GM19043 (cell line): Measurements from ENCODE around the gene TP73.

Source experiments
- ATAC-seq: cut with Tn5 transposase; IDR thresholded peaks from one replicate; pipeline ENCODE4 v1.9.1; 2021; ENCODE audit warnings: low read depth; ENCODE audit not compliant: unreplicated experiment

TP73 gene

GRCh38 chr1:3753656-3754454 lies 101.5 kb downstream of the TP73 start:
- no peak for ATAC-seq

GRCh38 chr1:3756394-3756793 lies 104.1 kb downstream of the TP73 start:
- ATAC-seq = no peak

GRCh38 chr1:3759164-3759563 lies 106.8 kb downstream of the TP73 start:
- no peak for ATAC-seq

- no peak for ATAC-seq
Measured at GRCh38 chr1:3759796-3760195, 107.5 kb downstream of the TP73 start.

GRCh38 chr1:3761296-3762010 lies 109.1 kb downstream of the TP73 start:
- no peak for ATAC-seq

GRCh38 chr1:3762151-3762872 lies 110.0 kb downstream of the TP73 start:
- no peak for ATAC-seq

- ATAC-seq = no peak
Measured at GRCh38 chr1:3762873-3763228, 110.5 kb downstream of the TP73 start.

- ATAC-seq = no peak
Measured at GRCh38 chr1:3763351-3764125, 111.2 kb downstream of the TP73 start.

GRCh38 chr1:3767328-3767925 lies 115.1 kb downstream of the TP73 start:
- ATAC-seq = no peak

GRCh38 chr1:3768811-3769390 lies 116.6 kb downstream of the TP73 start:
- ATAC-seq = no peak

GRCh38 chr1:3770047-3770765 lies 117.9 kb downstream of the TP73 start:
- no peak for ATAC-seq

GRCh38 chr1:3771108-3772026 lies 119.1 kb downstream of the TP73 start:
- no peak for ATAC-seq

- ATAC-seq = peak; percentile 47
Measured at GRCh38 chr1:3772027-3772714, 119.9 kb downstream of the TP73 start.

- ATAC-seq = peak; percentile 7
Measured at GRCh38 chr1:3772715-3773571, 120.6 kb downstream of the TP73 start, which contains the start of gene SMIM1. TSS of gene SMIM1 (plus strand) at chr1:3772749. CDS start at chr1:3775374, 2,625 bp downstream.

- ATAC-seq = no peak
Measured at GRCh38 chr1:3773572-3774275, 121.4 kb downstream of the TP73 start.
